A549 (cell line): ENCODE measurements around the gene RNF123. TPM values are rescaled to one million over a fixed set of nuclear protein-coding genes. Genes with fewer than 3 reads are reported as not detected.

ENCODE experiments used
- ATAC-seq, 2 experiments: fragments of 200-7000 bp in 1 of 2; fragments of >200 bp in 1 of 2; cut with Nextera tagmentation in 1 of 2; cut with Tn5 transposase in 1 of 2; 3 replicates each; pipeline versions ENCODE4 v1.8.0 to v1.9.1; 2018 to 2020; ENCODE audit warnings: mild to moderate bottlenecking in 1 of 2, moderate library complexity in 1 of 2
- CTCF ChIA-PET: fragments of 300-600 bp; sonication (Branson Sonifier 250); formaldehyde crosslinking; extraction: SDS; loops from one replicate; lab custom pipeline; 2021; ENCODE audit warnings: antibody characterized with exemption, inconsistent platforms; lab: Yijun Ruan, JAX
- POLR2A ChIA-PET: fragments of 350-600 bp; formaldehyde crosslinking; extraction: SDS; loops from one replicate; lab custom pipeline; 2021; ENCODE audit warnings: antibody characterized with exemption, inconsistent platforms; lab: Yijun Ruan, JAX
- DNase-seq, 2 experiments: peaks; one replicate each; pipeline versions ENCODE4 v3.0.0 to v3.0.0-alpha.2; 2011 to 2016; ENCODE audit warnings: low read depth in 1 of 2, low spot score in 1 of 2
- FAIRE-seq: peaks from 2 replicates; lab custom pipeline; 2011; peaks lifted over from hg19 to GRCh38; lab: Jason Lieb, UNC
- H3K27ac ChIP-seq, 2 experiments: fragments of >200 bp; sonication (Bioruptor Twin); formaldehyde crosslinking; 3 replicates each; pipeline ENCODE4 v1.5.1; 2016 to 2017
- H3K4me1 ChIP-seq: fragments of >200 bp; sonication (Bioruptor Twin); formaldehyde crosslinking; 3 replicates; pipeline ENCODE4 v1.6.1; 2016
- H3K4me2 ChIP-seq: fragments of >200 bp; sonication (Bioruptor Twin); formaldehyde crosslinking; 3 replicates; pipeline ENCODE4 v1.6.1; 2016
- H3K4me3 ChIP-seq: fragments of >200 bp; sonication (Bioruptor Twin); formaldehyde crosslinking; 3 replicates; pipeline ENCODE4 v1.5.1; 2016
- H3K9me3 ChIP-seq: fragments of >200 bp; sonication (Bioruptor Twin); formaldehyde crosslinking; 3 replicates; pipeline ENCODE4 v1.6.1; 2016
- BHLHE40 ChIP-seq: IDR thresholded peaks from 2 replicates; pipeline ENCODE4 v1.6.1; 2012; ENCODE audit warnings: low read depth, low read length, inconsistent platforms
- CBX2 ChIP-seq: fragments of 200-600 bp; sonication (generic); IDR thresholded peaks from 2 replicates; pipeline ENCODE4 v1.6.1; 2016; ENCODE audit warnings: low read depth, mild to moderate bottlenecking, borderline replicate concordance
- CEBPB ChIP-seq, 2 experiments: fragments of >200 bp in 1 of 2; sonication (Bioruptor Twin) in 1 of 2; formaldehyde crosslinking in 1 of 2; IDR thresholded peaks; 2 replicates each; pipeline ENCODE4 v1.6.1; 2012 to 2016
- CHD4 ChIP-seq: fragments of 200-600 bp; sonication (generic); IDR thresholded peaks from 2 replicates; pipeline ENCODE4 v1.6.1; 2016; ENCODE audit warnings: antibody characterized with exemption, mild to moderate bottlenecking, borderline replicate concordance
- EHMT2 ChIP-seq: fragments of 200-600 bp; sonication (generic); IDR thresholded peaks from 2 replicates; pipeline ENCODE4 v1.6.1; 2016; ENCODE audit warnings: antibody characterized with exemption, low read depth, mild to moderate bottlenecking, moderate library complexity
- EP300 ChIP-seq, 2 experiments: fragments of >200 bp; sonication (Bioruptor Twin); formaldehyde crosslinking; IDR thresholded peaks; 2 replicates in 1 of 2; 3 replicates in 1 of 2; pipeline ENCODE4 v1.6.1; 2016 to 2017
- FOSL2 ChIP-seq, 2 experiments: fragments of 450-650 bp in 1 of 2; fragments of >200 bp in 1 of 2; sonication (Bioruptor Twin) in 1 of 2; formaldehyde crosslinking; IDR thresholded peaks; 2 replicates each; pipeline versions ENCODE4 v1.5.0 to v1.6.1; 2016 to 2020; ENCODE audit warnings: mild to moderate bottlenecking in 1 of 2, moderate library complexity in 1 of 2
- GATA3 ChIP-seq: IDR thresholded peaks from 2 replicates; pipeline ENCODE4 v1.6.1; 2012; ENCODE audit warnings: borderline replicate concordance
- HEYL ChIP-seq: fragments of 250-450 bp; sonication (Bioruptor Pico); IDR thresholded peaks from 2 replicates; pipeline ENCODE4 v1.8.0; 2021; ENCODE audit warnings: mild to moderate bottlenecking, moderate library complexity
- HOXB5 ChIP-seq: fragments of 250-450 bp; sonication (Bioruptor Pico); IDR thresholded peaks from 2 replicates; pipeline ENCODE4 v1.5.0; 2020; ENCODE audit warnings: mild to moderate bottlenecking, moderate library complexity
- JUNB ChIP-seq: fragments of >200 bp; sonication (Bioruptor Twin); formaldehyde crosslinking; IDR thresholded peaks from 2 replicates; pipeline ENCODE4 v1.6.1; 2016
- KDM1A ChIP-seq: fragments of 200-600 bp; sonication (generic); IDR thresholded peaks from 2 replicates; pipeline ENCODE4 v1.6.1; 2016; ENCODE audit warnings: low read depth, mild to moderate bottlenecking
- MYC ChIP-seq: IDR thresholded peaks from 2 replicates; pipeline ENCODE4 v1.6.1; 2012; ENCODE audit warnings: mild to moderate bottlenecking, inconsistent platforms, low read length, improper control_type of control experiment, borderline replicate concordance
- NPAS2 ChIP-seq: fragments of 250-450 bp; sonication (Bioruptor Pico); IDR thresholded peaks from 2 replicates; pipeline ENCODE4 v1.8.0; 2022; ENCODE audit warnings: mild to moderate bottlenecking, moderate library complexity, borderline replicate concordance
- NR3C1 ChIP-seq: fragments of >200 bp; sonication (Bioruptor Twin); formaldehyde crosslinking; IDR thresholded peaks from 3 replicates; pipeline ENCODE4 v1.6.1; 2017
- PHF8 ChIP-seq: fragments of 200-600 bp; sonication (generic); IDR thresholded peaks from 2 replicates; pipeline ENCODE4 v1.6.1; 2016; ENCODE audit warnings: low read depth, mild to moderate bottlenecking, antibody characterized with exemption, moderate library complexity, borderline replicate concordance
- RAD21 ChIP-seq, 2 experiments: fragments of >200 bp in 1 of 2; sonication (Bioruptor Twin) in 1 of 2; formaldehyde crosslinking in 1 of 2; IDR thresholded peaks in 1 of 2; conservative IDR thresholded peaks in 1 of 2; 2 replicates in 1 of 2; 3 replicates in 1 of 2; pipeline ENCODE4 v1.6.1; 2012 to 2018; ENCODE audit warnings: inconsistent platforms in 1 of 2
- RCOR1 ChIP-seq: fragments of 150-350 bp; IDR thresholded peaks from 2 replicates; pipeline ENCODE4 v1.6.1; 2014; ENCODE audit warnings: antibody characterized with exemption, low read length, low read depth
- SMC3 ChIP-seq: fragments of >200 bp; sonication (Bioruptor Twin); formaldehyde crosslinking; IDR thresholded peaks from 3 replicates; pipeline ENCODE4 v1.6.1; 2018; ENCODE audit warnings: inconsistent platforms
- TP53 ChIP-seq: fragments of 250-450 bp; sonication (Bioruptor Pico); IDR thresholded peaks from 2 replicates; pipeline ENCODE4 v1.5.0; 2021; ENCODE audit warnings: mild to moderate bottlenecking, moderate library complexity
- ZC3H11A ChIP-seq: fragments of 450-650 bp; IDR thresholded peaks from 2 replicates; pipeline ENCODE4 v1.6.1; 2014; ENCODE audit warnings: antibody characterized with exemption, mild to moderate bottlenecking
- WGBS: methylation state at CpG from one replicate; pipeline ENCODE4 v1.1.6; 2017; ENCODE audit errors: missing lambda C conversion rate; 5-methylcytosine and 5-hydroxymethylcytosine counted together
- polyA plus RNA-seq, 4 experiments: library from polyadenylated mRNA; depleted of rRNA in 3 of 4; stranded (reverse); fragments of >200 nt; fragmentation: RNase III in 1 of 4; extraction: RNeasy Plus Mini Kit Qiagen cat#74134 plus additional on column Dnase treatment in 1 of 4; gene quantifications; 2 replicates in 3 of 4; 3 replicates in 1 of 4; pipeline ENCODE4 v1.2.3, GENCODE V29; 2011 to 2017
- TF ChIP-seq, protein P1 (sequence below): fragments of 250-450 bp; sonication (Bioruptor Pico); IDR thresholded peaks from 2 replicates; pipeline ENCODE4 v1.5.0; 2020; ENCODE audit warnings: low read depth, mild to moderate bottlenecking, moderate library complexity
- TF ChIP-seq, protein P2 (sequence below): IDR thresholded peaks from 2 replicates; pipeline ENCODE4 v1.6.1; 2012
- TF ChIP-seq, protein P3 (sequence below): fragments of 250-450 bp; sonication (Bioruptor Pico); IDR thresholded peaks from 2 replicates; pipeline ENCODE4 v1.5.0; 2021; ENCODE audit warnings: mild to moderate bottlenecking, moderate library complexity, borderline replicate concordance
- TF ChIP-seq, protein P4 (sequence below): fragments of 200-600 bp; sonication (generic); IDR thresholded peaks from 2 replicates; pipeline ENCODE4 v1.6.1; 2016; ENCODE audit warnings: antibody characterized with exemption, mild to moderate bottlenecking, moderate library complexity

Gene RNF123
- polyA plus RNA-seq, 2 of the 4 experiments (the other 2 are of a cell fraction), result 14.4 to 16.0 TPM

- CTCF ChIA-PET, result interaction anchor here (1.1 kb wide), 1 partner anchor 553 kb away, joined by 3 read pairs; no protein-coding TSS in a partner anchor
- POLR2A ChIA-PET, result no interaction called here
- whole genome bisulfite sequencing, result 67% methylated on average over 7 of the region's 7 CpGs
- Histone ChIP-seq H3K9me3 (no peaks in the 10 kb centered on the region), H3K4me1 (peaks cover 10% of the 10 kb centered on the region; the same call in 2 of the 3 replicates), H3K4me3 (no peak overlapping the region), H3K27ac (no peak overlapping the region), H3K4me2 (no peak overlapping the region)
- no peak for TF ChIP-seq EHMT2
- TF ChIP-seq RCOR1, result no peak
- TF ChIP-seq TP53 (CRISPR knock-in tag), result no peak
- TF ChIP-seq, protein P1, sequence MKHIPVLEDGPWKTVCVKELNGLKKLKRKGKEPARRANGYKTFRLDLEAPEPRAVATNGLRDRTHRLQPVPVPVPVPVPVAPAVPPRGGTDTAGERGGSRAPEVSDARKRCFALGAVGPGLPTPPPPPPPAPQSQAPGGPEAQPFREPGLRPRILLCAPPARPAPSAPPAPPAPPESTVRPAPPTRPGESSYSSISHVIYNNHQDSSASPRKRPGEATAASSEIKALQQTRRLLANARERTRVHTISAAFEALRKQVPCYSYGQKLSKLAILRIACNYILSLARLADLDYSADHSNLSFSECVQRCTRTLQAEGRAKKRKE (CRISPR knock-in tag), result no peak
- no peak for TF ChIP-seq MYC
- no peak for TF ChIP-seq HOXB5
- TF ChIP-seq EP300 (IDR thresholded peaks at IDR 0.05), result no peak
- TF ChIP-seq HEYL (CRISPR knock-in tag), result no peak
- no peak for TF ChIP-seq PHF8
- TF ChIP-seq CHD4, result no peak
- TF ChIP-seq, protein P2, sequence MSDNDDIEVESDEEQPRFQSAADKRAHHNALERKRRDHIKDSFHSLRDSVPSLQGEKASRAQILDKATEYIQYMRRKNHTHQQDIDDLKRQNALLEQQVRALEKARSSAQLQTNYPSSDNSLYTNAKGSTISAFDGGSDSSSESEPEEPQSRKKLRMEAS, result no peak
- no peak for TF ChIP-seq KDM1A
- no peak for DNase-seq
- no peak for ATAC-seq
- FAIRE-seq, result no peak
Observed at GRCh38 chr3:49641292-49641691, 48.1 kb upstream of the RNF123 start.

DNA sequence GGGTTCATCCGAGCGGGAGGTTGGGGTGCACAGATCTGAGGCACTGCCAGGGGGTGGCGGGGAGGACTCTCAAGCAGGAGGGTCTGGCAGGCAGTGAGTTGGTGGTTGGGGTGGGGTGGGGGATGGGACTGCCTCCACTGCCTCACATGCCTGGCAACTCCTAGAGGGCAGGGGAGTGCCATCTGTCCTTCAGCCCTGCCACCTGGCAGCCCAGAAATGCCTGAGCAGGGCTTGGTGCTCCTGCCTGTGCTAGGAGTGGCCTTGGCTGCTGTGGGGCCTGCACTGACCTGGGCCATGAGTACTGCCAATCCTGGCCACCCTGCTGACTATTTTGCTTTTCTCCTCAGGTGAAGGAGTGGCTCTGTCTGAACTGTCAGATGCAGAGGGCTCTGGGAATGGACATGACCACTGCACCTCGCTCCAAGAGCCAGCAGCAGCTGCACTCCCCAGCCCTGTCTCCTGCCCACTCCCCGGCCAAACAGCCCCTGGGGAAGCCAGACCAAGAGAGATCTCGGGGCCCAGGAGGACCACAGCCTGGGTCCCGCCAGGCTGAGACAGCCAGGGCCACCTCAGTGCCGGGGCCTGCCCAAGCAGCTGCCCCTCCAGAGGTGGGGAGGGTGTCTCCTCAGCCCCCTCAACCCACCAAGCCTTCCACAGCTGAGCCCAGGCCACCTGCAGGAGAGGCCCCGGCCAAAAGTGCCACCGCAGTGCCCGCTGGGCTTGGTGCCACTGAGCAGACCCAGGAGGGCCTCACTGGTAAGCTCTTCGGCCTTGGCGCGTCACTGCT is 47.2 kb upstream of the RNF123 start:
- Histone ChIP-seq H3K9me3 (no peaks in the 10 kb centered on the region), H3K27ac (no peak overlapping the region), H3K4me1 (peaks cover 10% of the 10 kb centered on the region; the same call in 2 of the 3 replicates), H3K4me2 (no peak overlapping the region), H3K4me3 (no peak overlapping the region)
- DNase-seq (no peak), ATAC-seq (no peak), FAIRE-seq (no peak)
- POLR2A ChIA-PET, result no interaction called here
- 79% methylated on average over 6 of the region's 14 CpGs for WGBS
- CTCF ChIA-PET, result interaction anchor here (1.3 kb wide), 1 partner anchor 30 kb away, joined by 5 read pairs; no protein-coding TSS in a partner anchor
- TF ChIP-seq, protein P3, sequence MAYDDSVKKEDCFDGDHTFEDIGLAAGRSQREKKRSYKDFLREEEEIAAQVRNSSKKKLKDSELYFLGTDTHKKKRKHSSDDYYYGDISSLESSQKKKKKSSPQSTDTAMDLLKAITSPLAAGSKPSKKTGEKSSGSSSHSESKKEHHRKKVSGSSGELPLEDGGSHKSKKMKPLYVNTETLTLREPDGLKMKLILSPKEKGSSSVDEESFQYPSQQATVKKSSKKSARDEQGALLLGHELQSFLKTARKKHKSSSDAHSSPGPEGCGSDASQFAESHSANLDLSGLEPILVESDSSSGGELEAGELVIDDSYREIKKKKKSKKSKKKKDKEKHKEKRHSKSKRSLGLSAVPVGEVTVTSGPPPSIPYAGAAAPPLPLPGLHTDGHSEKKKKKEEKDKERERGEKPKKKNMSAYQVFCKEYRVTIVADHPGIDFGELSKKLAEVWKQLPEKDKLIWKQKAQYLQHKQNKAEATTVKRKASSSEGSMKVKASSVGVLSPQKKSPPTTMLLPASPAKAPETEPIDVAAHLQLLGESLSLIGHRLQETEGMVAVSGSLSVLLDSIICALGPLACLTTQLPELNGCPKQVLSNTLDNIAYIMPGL, result no peak
- no peak for TF ChIP-seq SMC3
- no peak for TF ChIP-seq TP53 (CRISPR knock-in tag)
- TF ChIP-seq BHLHE40, result no peak
- no peak for TF ChIP-seq NR3C1
- TF ChIP-seq HOXB5, result no peak

- ATAC-seq, result no peak
- no peak for TF ChIP-seq RAD21 (conservative IDR thresholded peaks at IDR 0.05 in 1 of 2, IDR thresholded peaks at IDR 0.05 in 1 of 2)
- no peak for TF ChIP-seq CBX2
- TF ChIP-seq CEBPB (IDR thresholded peaks at IDR 0.05), result no peak
- no peak for TF ChIP-seq GATA3
- no peak for TF ChIP-seq ZC3H11A
- TF ChIP-seq JUNB, result no peak
- no peak for TF ChIP-seq FOSL2 (IDR thresholded peaks at IDR 0.05)
- TF ChIP-seq FOSL2 (CRISPR knock-in tag; IDR thresholded peaks at IDR 0.05), result no peak
- TF ChIP-seq, protein P4, sequence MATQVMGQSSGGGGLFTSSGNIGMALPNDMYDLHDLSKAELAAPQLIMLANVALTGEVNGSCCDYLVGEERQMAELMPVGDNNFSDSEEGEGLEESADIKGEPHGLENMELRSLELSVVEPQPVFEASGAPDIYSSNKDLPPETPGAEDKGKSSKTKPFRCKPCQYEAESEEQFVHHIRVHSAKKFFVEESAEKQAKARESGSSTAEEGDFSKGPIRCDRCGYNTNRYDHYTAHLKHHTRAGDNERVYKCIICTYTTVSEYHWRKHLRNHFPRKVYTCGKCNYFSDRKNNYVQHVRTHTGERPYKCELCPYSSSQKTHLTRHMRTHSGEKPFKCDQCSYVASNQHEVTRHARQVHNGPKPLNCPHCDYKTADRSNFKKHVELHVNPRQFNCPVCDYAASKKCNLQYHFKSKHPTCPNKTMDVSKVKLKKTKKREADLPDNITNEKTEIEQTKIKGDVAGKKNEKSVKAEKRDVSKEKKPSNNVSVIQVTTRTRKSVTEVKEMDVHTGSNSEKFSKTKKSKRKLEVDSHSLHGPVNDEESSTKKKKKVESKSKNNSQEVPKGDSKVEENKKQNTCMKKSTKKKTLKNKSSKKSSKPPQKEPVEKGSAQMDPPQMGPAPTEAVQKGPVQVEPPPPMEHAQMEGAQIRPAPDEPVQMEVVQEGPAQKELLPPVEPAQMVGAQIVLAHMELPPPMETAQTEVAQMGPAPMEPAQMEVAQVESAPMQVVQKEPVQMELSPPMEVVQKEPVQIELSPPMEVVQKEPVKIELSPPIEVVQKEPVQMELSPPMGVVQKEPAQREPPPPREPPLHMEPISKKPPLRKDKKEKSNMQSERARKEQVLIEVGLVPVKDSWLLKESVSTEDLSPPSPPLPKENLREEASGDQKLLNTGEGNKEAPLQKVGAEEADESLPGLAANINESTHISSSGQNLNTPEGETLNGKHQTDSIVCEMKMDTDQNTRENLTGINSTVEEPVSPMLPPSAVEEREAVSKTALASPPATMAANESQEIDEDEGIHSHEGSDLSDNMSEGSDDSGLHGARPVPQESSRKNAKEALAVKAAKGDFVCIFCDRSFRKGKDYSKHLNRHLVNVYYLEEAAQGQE, result no peak
- TF ChIP-seq NPAS2 (CRISPR knock-in tag), result no peak
- no peak for TF ChIP-seq HEYL (CRISPR knock-in tag)
Observed at GRCh38 chr3:49642708-49643145, 46.6 kb upstream of the RNF123 start.

More at GRCh38 chr3:49642708-49643145, 46.6 kb upstream of the RNF123 start:
- Histone ChIP-seq H3K4me2 (no peak overlapping the region), H3K27ac (no peak overlapping the region), H3K4me3 (no peak overlapping the region), H3K9me3 (no peaks in the 10 kb centered on the region), H3K4me1 (peaks cover 10% of the 10 kb centered on the region; the same call in 2 of the 3 replicates)
- ChIA-PET POLR2A (no interaction called here), CTCF (interaction anchor here (1.3 kb wide), 1 partner anchor 29 kb away, joined by 5 read pairs; no protein-coding TSS in a partner anchor)
- DNase-seq (no peak), FAIRE-seq (no peak)
- 60% methylated on average over 1 of the region's 9 CpGs for WGBS
